ENCODE data around the gene PTGER3.
"Not testable (repeated sequence)": the region's sequence is repeated elsewhere in the genome, so short reads cannot be mapped to it uniquely, and the experiment has no call there.

The PTGER3 gene

GRCh38 chr1:70945251-70945650 lies 102.4 kb downstream of the PTGER3 start:
- DNase-seq: no peak

GRCh38 chr1:70941563-70941962 lies 106.1 kb downstream of the PTGER3 start:
- DNase-seq: no peak

GRCh38 chr1:70940398-70940797 lies 107.2 kb downstream of the PTGER3 start:
- DNase-seq: not testable (repeated sequence)

- no peak for DNase-seq
These were observed 113.2 kb downstream of the PTGER3 start for GRCh38 chr1:70934194-70934961.

GRCh38 chr1:70930062-70930461 lies 117.6 kb downstream of the PTGER3 start:
- no peak for DNase-seq

- DNase-seq: no peak
These were observed 125.4 kb downstream of the PTGER3 start for GRCh38 chr1:70922196-70922595.
